Body of pancreas (tissue), 4 donors: ENCODE results near the gene ABCC1. TPM values are rescaled to one million over a fixed set of nuclear protein-coding genes. Genes with fewer than 3 reads are reported as not detected.

Source experiments
- ATAC-seq: fragments of 150-250 bp; one replicate; pipeline ENCODE4 v1.9.1; 2016
- DNase-seq, 4 donors: peaks; one replicate each; pipeline ENCODE4 v3.0.0-alpha.2; 2019
- H3K27ac ChIP-seq, 4 donors: fragments of 200-600 bp; sonication (generic); 1 replicate in 3 of 4; 2 replicates in 1 of 4; pipeline versions ENCODE4 v1.5.1 to v1.6.1; 2016 to 2019; ENCODE audit warnings: mild to moderate bottlenecking in 1 of 4, mixed read lengths in 1 of 4, moderate library complexity in 1 of 4
- H3K27me3 ChIP-seq, 2 donors: fragments of 200-600 bp; sonication (generic); one replicate each; pipeline ENCODE4 v1.6.0; 2016; ENCODE audit warnings: mild to moderate bottlenecking in 1 of 2
- H3K36me3 ChIP-seq, 2 donors: fragments of 200-600 bp; sonication (generic); replicated peaks in 1 of 2; 2 replicates each; pipeline ENCODE4 v1.5.1; 2016; ENCODE audit warnings: low read depth in 2 of 2; ENCODE audit not compliant: insufficient read depth in 1 of 2
- H3K4me1 ChIP-seq: fragments of 200-600 bp; sonication (generic); one replicate; pipeline ENCODE4 v1.6.0; 2016
- H3K4me3 ChIP-seq, 2 donors: fragments of 200-600 bp; sonication (generic); 1 replicate in 1 of 2; 2 replicates in 1 of 2; pipeline ENCODE4 v1.5.1; 2016 to 2019
- H3K9me3 ChIP-seq, 3 donors: fragments of 200-600 bp; sonication (generic); 1 replicate in 2 of 3; 2 replicates in 1 of 3; pipeline ENCODE4 v1.5.1; 2016
- CTCF ChIP-seq, 7 experiments: fragments of 450-650 bp in 4 of 7; fragments of 200-600 bp in 3 of 7; sonication (generic) in 3 of 7; IDR thresholded peaks; one replicate each; pipeline ENCODE4 v1.5.1; 2016 to 2019; ENCODE audit warnings: antibody characterized with exemption in 7 of 7
- POLR2A ChIP-seq, 3 donors: fragments of 450-650 bp; IDR thresholded peaks; one replicate each; pipeline ENCODE4 v1.6.1; 2016; ENCODE audit warnings: antibody characterized with exemption in 3 of 3, mild to moderate bottlenecking in 2 of 3
- WGBS, 2 donors: methylation state at CpG; one replicate each; pipeline ENCODE4 v1.1.5; 2017; 5-methylcytosine and 5-hydroxymethylcytosine counted together
- intact Hi-C: fragments of 100-400 bp; cut with DNase I; formaldehyde crosslinking; loops from one replicate; pipeline ENCODE4 v1.15.1; 2023
- total RNA-seq, 2 donors: library from RNA; depleted of rRNA; stranded (reverse); fragments of >200 nt; gene quantifications; one replicate each; pipeline ENCODE4 v1.1.0, GENCODE V29; 2016

ABCC1 gene
- total RNA-seq, 2 donors from 2014 or later = 12.7 to 23.1 TPM

GRCh38 chr16:15950161-15950854 is 892 bp downstream of the ABCC1 start:
- Histone ChIP-seq H3K9me3 (no peaks in the 10 kb centered on the region), H3K4me1 (peaks cover 31% of the 10 kb centered on the region), H3K4me3 (peak overlapping the region; percentile 47 to 53), H3K27ac (peak overlapping the region in 3 of 4 donors; percentile 71 to 78 (median 77)), H3K36me3 (no peaks in the 10 kb centered on the region), H3K27me3 (no peaks in the 10 kb centered on the region)
- WGBS, 2 donors = 0 to 2% methylated on average over 13 to 18 of the region's 18 CpGs
- TF ChIP-seq POLR2A (IDR thresholded peaks at IDR 0.05) = peak in 1 of 3 donors; percentile 27
- TF ChIP-seq CTCF (IDR thresholded peaks at IDR 0.05) = no peak
- intact Hi-C loops = no loop called here
- DNase-seq = peak; percentile 18 to 26 (median 19)
- ATAC-seq = peak; percentile 24

GRCh38 chr16:15950869-15951268 is 1.5 kb downstream of the ABCC1 start:
- intact Hi-C loops = no loop called here
- Histone ChIP-seq H3K4me3 (no peak overlapping the region), H3K9me3 (no peaks in the 10 kb centered on the region), H3K4me1 (peaks cover 31% of the 10 kb centered on the region), H3K27ac (peak overlapping the region in 3 of 4 donors; percentile 71 to 78 (median 77)), H3K36me3 (no peaks in the 10 kb centered on the region), H3K27me3 (no peaks in the 10 kb centered on the region)
- TF ChIP-seq POLR2A (IDR thresholded peaks at IDR 0.05) (no peak), CTCF (IDR thresholded peaks at IDR 0.05) (no peak)
- DNase-seq = no peak
- ATAC-seq = no peak

- H3K27me3 ChIP-seq = no peaks in the 10 kb centered on the region
- ATAC-seq = no peak
- H3K4me3 ChIP-seq = no peak overlapping the region
- 47 to 49% methylated on average over 8 of the region's 8 CpGs for WGBS, 2 donors
- intact Hi-C loops = no loop called here
- DNase-seq = no peak
- H3K36me3 ChIP-seq = no peaks in the 10 kb centered on the region
- H3K27ac ChIP-seq = peak overlapping the region in 1 of 4 donors; percentile 38
- H3K4me1 ChIP-seq = peaks cover 26% of the 10 kb centered on the region
- TF ChIP-seq POLR2A (IDR thresholded peaks at IDR 0.05) (no peak), CTCF (IDR thresholded peaks at IDR 0.05) (no peak)
- no peaks in the 10 kb centered on the region for H3K9me3 ChIP-seq
Observed at GRCh38 chr16:15951852-15952251, 2.4 kb downstream of the ABCC1 start.

GRCh38 chr16:15952265-15952711 is 2.9 kb downstream of the ABCC1 start:
- 20 to 21% methylated on average over 4 to 5 of the region's 5 CpGs for WGBS, 2 donors
- H3K4me1 ChIP-seq = peaks cover 26% of the 10 kb centered on the region
- H3K27me3 ChIP-seq = no peaks in the 10 kb centered on the region
- H3K36me3 ChIP-seq = no peaks in the 10 kb centered on the region
- intact Hi-C loops = no loop called here
- peak overlapping the region in 1 of 4 donors; percentile 38 for H3K27ac ChIP-seq
- H3K9me3 ChIP-seq = no peaks in the 10 kb centered on the region
- H3K4me3 ChIP-seq = no peak overlapping the region
- no peak for ATAC-seq
- TF ChIP-seq POLR2A (IDR thresholded peaks at IDR 0.05) (no peak), CTCF (IDR thresholded peaks at IDR 0.05) (no peak)
- no peak for DNase-seq

- WGBS, 2 donors = 82 to 91% methylated on average over 8 of the region's 8 CpGs
- intact Hi-C loops = no loop called here
- Histone ChIP-seq H3K27ac (no peak overlapping the region), H3K36me3 (no peaks in the 10 kb centered on the region), H3K27me3 (no peaks in the 10 kb centered on the region), H3K4me1 (peaks cover 26% of the 10 kb centered on the region), H3K4me3 (no peak overlapping the region), H3K9me3 (no peaks in the 10 kb centered on the region)
- ATAC-seq (no peak), DNase-seq (no peak)
- no peak for TF ChIP-seq POLR2A (IDR thresholded peaks at IDR 0.05)
- no peak for TF ChIP-seq CTCF (IDR thresholded peaks at IDR 0.05)
Observed at GRCh38 chr16:15953477-15953876, 4.1 kb downstream of the ABCC1 start.
